ENCODE results near the gene ASTE1.
"Not testable (repeated sequence)": the region's sequence is repeated elsewhere in the genome, so short reads cannot be mapped to it uniquely, and the experiment has no call there.

Gene ASTE1

DNA sequence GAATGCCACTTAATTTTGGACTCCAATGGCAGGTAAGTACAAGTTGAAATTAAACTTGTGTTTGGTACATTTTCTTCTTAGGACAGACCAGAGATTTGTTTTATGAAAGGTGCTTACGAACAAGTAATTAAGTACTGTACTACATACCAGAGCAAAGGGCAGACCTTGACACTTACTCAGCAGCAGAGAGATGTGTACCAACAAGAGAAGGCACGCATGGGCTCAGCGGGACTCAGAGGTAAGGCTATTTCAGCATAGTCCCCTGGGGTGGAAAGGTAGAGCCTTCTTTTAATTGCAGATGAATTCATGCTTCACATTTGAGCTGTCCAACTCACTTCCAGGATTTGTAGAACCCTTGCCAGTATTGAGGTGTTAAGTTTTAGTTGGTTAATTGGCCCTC lies 51.4 kb downstream of the ASTE1 start:
- in situ Hi-C loops (cut with HindIII; ENCODE audit: low sequenced_read_pairs) = no loop called here
- no peak overlapping the region for H3K4me3 ChIP-seq (ENCODE audit: low read depth, low read length)
- TF ChIP-seq, protein P1, sequence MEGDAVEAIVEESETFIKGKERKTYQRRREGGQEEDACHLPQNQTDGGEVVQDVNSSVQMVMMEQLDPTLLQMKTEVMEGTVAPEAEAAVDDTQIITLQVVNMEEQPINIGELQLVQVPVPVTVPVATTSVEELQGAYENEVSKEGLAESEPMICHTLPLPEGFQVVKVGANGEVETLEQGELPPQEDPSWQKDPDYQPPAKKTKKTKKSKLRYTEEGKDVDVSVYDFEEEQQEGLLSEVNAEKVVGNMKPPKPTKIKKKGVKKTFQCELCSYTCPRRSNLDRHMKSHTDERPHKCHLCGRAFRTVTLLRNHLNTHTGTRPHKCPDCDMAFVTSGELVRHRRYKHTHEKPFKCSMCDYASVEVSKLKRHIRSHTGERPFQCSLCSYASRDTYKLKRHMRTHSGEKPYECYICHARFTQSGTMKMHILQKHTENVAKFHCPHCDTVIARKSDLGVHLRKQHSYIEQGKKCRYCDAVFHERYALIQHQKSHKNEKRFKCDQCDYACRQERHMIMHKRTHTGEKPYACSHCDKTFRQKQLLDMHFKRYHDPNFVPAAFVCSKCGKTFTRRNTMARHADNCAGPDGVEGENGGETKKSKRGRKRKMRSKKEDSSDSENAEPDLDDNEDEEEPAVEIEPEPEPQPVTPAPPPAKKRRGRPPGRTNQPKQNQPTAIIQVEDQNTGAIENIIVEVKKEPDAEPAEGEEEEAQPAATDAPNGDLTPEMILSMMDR (IDR thresholded peaks at IDR 0.05; ENCODE audit: low read depth, low read length, missing control alignments) = no peak
- DNase-seq (ENCODE audit: low read depth) = no peak

GRCh38 chr3:130974201-130974600 lies 52.4 kb downstream of the ASTE1 start:
- TF ChIP-seq, protein P1 (IDR thresholded peaks at IDR 0.05; ENCODE audit: low read depth, low read length, missing control alignments) = no peak
- H3K4me3 ChIP-seq (ENCODE audit: low read depth, low read length) = no peak overlapping the region
- in situ Hi-C loops (cut with HindIII; ENCODE audit: low sequenced_read_pairs) = no loop called here
- no peak for DNase-seq (ENCODE audit: low read depth)

GRCh38 chr3:130973406-130973805 lies 53.2 kb downstream of the ASTE1 start:
- H3K4me3 ChIP-seq (ENCODE audit: low read depth, low read length) = no peak overlapping the region
- TF ChIP-seq, protein P1 (IDR thresholded peaks at IDR 0.05; ENCODE audit: low read depth, low read length, missing control alignments) = no peak
- in situ Hi-C loops (cut with HindIII; ENCODE audit: low sequenced_read_pairs) = no loop called here

DNA sequence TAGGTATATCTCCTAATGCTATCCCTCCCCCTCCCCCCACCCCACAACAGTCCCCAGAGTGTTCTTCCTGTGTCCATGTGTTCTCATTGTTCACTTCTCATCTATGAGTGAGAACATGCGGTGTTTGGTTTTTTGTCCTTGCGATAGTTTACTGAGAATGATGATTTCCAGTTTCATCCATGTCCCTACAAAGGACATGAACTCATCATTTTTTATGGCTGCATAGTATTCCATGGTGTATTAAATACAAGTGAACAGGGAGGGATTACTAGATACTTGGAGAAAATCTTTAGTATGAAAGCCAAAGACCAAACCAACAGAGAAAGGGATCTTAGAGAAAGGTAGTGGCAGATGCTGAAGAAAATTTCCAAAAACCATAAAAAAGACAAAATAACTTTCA lies 54.0 kb downstream of the ASTE1 start:
- DNase-seq (ENCODE audit: low read depth); in situ Hi-C loops (cut with HindIII; ENCODE audit: low sequenced_read_pairs); H3K4me3 ChIP-seq (ENCODE audit: low read depth, low read length): not testable (repeated sequence)

More at GRCh38 chr3:130973406-130973805, 53.2 kb downstream of the ASTE1 start:
- no peak for DNase-seq (ENCODE audit: low read depth)

DNA sequence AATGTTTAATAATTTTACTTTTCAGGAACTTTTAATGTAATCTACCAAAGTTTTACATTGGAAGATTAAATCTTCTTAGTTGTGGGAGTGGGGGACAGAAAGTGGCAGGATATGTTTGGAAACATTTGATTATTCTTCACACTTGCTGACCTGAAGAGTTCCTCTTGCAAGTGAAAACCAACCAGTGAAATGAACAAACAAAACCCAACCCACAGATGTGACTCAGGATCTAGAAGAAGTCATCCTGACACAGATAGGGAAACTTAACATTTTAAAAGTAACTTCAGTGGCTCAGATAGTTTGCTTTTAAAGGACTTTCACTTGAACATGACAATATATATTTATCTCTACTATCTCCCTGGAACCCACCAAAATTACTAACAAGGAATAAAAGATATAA lies 55.4 kb downstream of the ASTE1 start:
- TF ChIP-seq, protein P1 (IDR thresholded peaks at IDR 0.05; ENCODE audit: low read depth, low read length, missing control alignments) = no peak
- in situ Hi-C loops (cut with HindIII; ENCODE audit: low sequenced_read_pairs) = no loop called here
- no peak for DNase-seq (ENCODE audit: low read depth)
- no peak overlapping the region for H3K4me3 ChIP-seq (ENCODE audit: low read depth, low read length)

GRCh38 chr3:130969621-130970020 lies 57.0 kb downstream of the ASTE1 start:
- no peak for DNase-seq (ENCODE audit: low read depth)
- no peak overlapping the region for H3K4me3 ChIP-seq (ENCODE audit: low read depth, low read length)
- TF ChIP-seq, protein P1 (IDR thresholded peaks at IDR 0.05; ENCODE audit: low read depth, low read length, missing control alignments) = no peak
- in situ Hi-C loops (cut with HindIII; ENCODE audit: low sequenced_read_pairs) = no loop called here

GRCh38 chr3:130968221-130968620 lies 58.4 kb downstream of the ASTE1 start:
- in situ Hi-C loops (cut with HindIII; ENCODE audit: low sequenced_read_pairs) = no loop called here
- H3K4me3 ChIP-seq (ENCODE audit: low read depth, low read length) = no peak overlapping the region
- TF ChIP-seq, protein P1 (IDR thresholded peaks at IDR 0.05; ENCODE audit: low read depth, low read length, missing control alignments) = no peak
- DNase-seq (ENCODE audit: low read depth) = peak; percentile 2
